Hair follicular keratinocyte (primary cell): ENCODE measurements around the gene DYRK2. TPM values are rescaled to one million over a fixed set of nuclear protein-coding genes. Genes with fewer than 3 reads are reported as not detected.

Experiments used
- total RNA-seq: library from RNA; depleted of rRNA; stranded (reverse); fragments of >200 nt; gene quantifications from 2 replicates; pipeline ENCODE4 v1.2.3, GENCODE V29; 2015

DYRK2 gene
- total RNA-seq = 11.5 and 17.6 TPM in 2 replicates

DNA sequence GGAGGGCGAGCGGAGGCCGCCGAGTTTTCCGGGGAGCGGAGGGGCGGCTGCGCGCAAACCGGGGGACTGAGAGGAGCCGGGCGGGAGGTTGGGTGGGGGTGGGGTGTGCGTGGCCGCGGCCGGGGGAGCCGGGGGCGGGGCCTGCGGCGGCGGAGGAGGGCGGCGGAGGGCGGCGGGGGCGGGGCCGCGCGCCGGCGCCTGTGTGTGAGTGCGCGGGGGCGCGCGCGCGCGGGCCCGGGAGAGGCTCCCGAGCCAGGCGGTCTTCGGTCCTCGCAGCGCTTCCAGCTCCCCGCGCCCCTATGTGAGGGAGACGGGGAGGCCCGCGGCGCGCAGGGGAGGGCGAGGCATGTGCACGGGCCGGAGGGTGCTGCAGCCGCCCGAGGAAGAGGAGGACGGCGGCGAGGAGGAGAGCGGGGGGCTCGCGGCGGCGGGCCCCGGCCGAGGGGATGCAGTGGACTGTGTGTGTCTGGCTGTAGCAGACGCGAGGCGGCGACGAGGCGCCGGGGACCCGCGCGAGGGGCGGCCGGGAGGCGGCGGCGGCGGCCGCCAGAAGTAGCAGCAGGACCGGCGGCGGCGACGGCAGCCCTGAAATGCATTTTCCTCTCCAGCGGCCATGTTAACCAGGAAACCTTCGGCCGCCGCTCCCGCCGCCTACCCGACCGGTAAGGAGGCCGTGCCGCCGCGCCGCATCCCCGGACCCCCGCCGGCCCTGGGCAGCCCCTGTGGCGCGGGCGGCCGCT, at the start of gene DYRK2:
Gene DYRK2 (plus strand): TSS at position 225 of the 740 bp plus-strand sequence. CDS start 389 bp downstream, at position 614.

